ENCODE data around the gene CDON. TPM values are rescaled to one million over a fixed set of nuclear protein-coding genes. Genes with fewer than 3 reads are reported as not detected.

Gene CDON
- total RNA-seq, 6 experiments from 2014 or later = 1.3 to 2.0 (median 1.9) TPM

GRCh38 chr11:125947419-125948277 lies 115.0 kb downstream of the CDON start:
- H3K9me3 Mint-ChIP-seq = no peaks in the 10 kb centered on the region
- H3K4me1 Mint-ChIP-seq (ENCODE audit: low read depth) = no peaks in the 10 kb centered on the region
- peaks cover 29% of the 10 kb centered on the region for H3K27me3 Mint-ChIP-seq (ENCODE audit: insufficient read depth)
- H3K27ac Mint-ChIP-seq = no peak overlapping the region
- no peak for TF ChIP-seq CTCF (IDR thresholded peaks at IDR 0.05)
- no peak for DNase-seq
- H3K36me3 Mint-ChIP-seq (ENCODE audit: low read depth) = no peaks in the 10 kb centered on the region
- no peak overlapping the region for H3K4me3 Mint-ChIP-seq

GRCh38 chr11:125946712-125947418 lies 115.8 kb downstream of the CDON start:
- Mint-ChIP-seq H3K27ac (no peak overlapping the region), H3K36me3 (ENCODE audit: low read depth) (no peaks in the 10 kb centered on the region), H3K9me3 (no peaks in the 10 kb centered on the region), H3K4me3 (no peak overlapping the region), H3K27me3 (ENCODE audit: insufficient read depth) (peaks cover 28% of the 10 kb centered on the region), H3K4me1 (ENCODE audit: low read depth) (0 out of 2 replicates have a peak, but pooled peaks cover 5% of the 10 kb centered on the region)
- TF ChIP-seq CTCF (IDR thresholded peaks at IDR 0.05) = no peak
- no peak for DNase-seq

- Mint-ChIP-seq H3K27ac (no peak within 1 kb of the TSS), H3K27me3 (ENCODE audit: insufficient read depth) (peaks cover 32% of the 10 kb centered on the region), H3K36me3 (ENCODE audit: low read depth) (no peaks in the 10 kb centered on the region), H3K4me1 (ENCODE audit: low read depth) (0 out of 2 replicates have a peak, but pooled peaks cover 5% of the 10 kb centered on the region), H3K9me3 (no peaks in the 10 kb centered on the region), H3K4me3 (no peak within 1 kb of the TSS)
- TF ChIP-seq CTCF (IDR thresholded peaks at IDR 0.05) = no peak
- no peak for DNase-seq
These were observed 116.7 kb downstream of the CDON start, which contains the start of gene VSIG10L2 for GRCh38 chr11:125945797-125946520. Gene VSIG10L2, plus strand, starts transcription at chr11:125946044. Its CDS starts 12 bp downstream, at chr11:125946056.

GRCh38 chr11:125945011-125945796 lies 117.5 kb downstream of the CDON start:
- Mint-ChIP-seq H3K36me3 (ENCODE audit: low read depth) (no peaks in the 10 kb centered on the region), H3K27me3 (ENCODE audit: insufficient read depth) (peaks cover 33% of the 10 kb centered on the region), H3K27ac (no peak overlapping the region), H3K9me3 (no peaks in the 10 kb centered on the region), H3K4me3 (no peak overlapping the region), H3K4me1 (ENCODE audit: low read depth) (0 out of 2 replicates have a peak, but pooled peaks cover 5% of the 10 kb centered on the region)
- DNase-seq = no peak
- no peak for TF ChIP-seq CTCF (IDR thresholded peaks at IDR 0.05)

Measured in HFFc6 (cell line).